ENCODE measurements around the gene ATP8B1.
"Not testable (repeated sequence)": the region's sequence is repeated elsewhere in the genome, so short reads cannot be mapped to it uniquely, and the experiment has no call there.

Gene ATP8B1

DNA sequence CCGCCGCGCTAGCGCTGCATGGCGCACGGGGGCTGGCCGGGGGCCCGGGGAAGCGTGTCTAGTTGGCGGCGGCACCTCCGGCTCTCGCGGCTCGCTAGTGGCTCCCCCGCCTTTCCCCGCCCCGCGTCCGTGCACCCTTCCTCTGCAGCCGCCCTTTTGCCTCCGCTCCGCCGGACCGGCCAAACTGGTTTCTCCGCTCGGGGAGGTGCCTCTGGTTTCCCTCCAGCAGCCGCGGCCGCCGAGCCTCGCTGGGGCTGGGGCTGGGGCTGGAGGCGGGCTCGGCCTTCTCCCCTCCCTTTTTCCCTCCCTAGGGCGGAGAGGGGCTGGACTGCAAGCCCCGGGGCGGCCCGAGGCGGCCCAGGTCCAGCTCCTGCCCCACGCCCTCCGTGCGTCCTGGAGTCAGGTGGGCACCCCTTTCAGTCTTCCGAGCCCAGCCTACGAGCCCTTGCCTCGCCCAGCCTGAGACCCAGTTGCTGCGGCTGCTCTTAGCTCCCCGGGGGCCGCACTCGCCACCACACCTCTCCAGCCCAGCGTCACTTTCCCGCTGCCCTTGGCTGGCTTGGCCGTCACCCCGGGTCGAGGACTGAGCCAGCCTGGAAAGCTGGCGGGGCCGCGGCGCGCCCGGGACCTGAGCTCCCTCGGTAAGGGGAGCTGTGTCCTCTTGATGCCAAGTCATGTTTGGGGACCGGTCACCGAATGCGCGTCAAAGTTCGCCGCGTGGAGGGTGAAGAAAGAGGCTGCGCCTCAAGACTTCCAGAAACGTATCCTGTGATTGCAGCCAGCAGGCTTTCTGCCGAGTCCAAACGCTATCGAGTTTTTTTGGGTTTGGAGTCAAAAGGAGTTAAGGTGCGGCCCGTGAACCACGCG is at the start of gene ATP8B1:
Gene ATP8B1, minus strand, starts transcription at position 213 of the 867 bp plus-strand sequence. CDS start 71,508 bp downstream, outside the sequence.
- DNase-seq (ENCODE audit: low read depth in 2 of 2): no peak

DNA sequence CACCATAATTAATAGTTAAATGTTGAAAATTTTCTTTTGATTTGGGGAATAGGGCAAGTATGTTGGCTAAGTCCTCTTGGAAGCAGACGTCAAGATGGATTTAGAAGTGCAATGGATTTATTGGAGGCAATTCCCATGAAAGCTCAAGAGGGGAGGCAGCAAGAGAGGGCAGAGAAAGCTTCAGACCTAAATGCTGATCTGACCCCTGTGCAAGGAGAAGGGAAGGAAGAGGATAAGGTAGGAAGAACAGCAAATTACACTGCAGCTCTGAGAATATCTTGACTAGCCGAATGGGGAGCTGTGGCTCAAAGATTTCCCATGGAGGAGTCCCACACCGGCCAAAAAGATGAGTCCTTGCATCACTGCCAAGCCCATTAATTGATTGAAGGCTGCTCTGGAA is 46.9 kb upstream of the ATP8B1 start:
- no peak for DNase-seq (ENCODE audit: low read depth in 2 of 2)

DNA sequence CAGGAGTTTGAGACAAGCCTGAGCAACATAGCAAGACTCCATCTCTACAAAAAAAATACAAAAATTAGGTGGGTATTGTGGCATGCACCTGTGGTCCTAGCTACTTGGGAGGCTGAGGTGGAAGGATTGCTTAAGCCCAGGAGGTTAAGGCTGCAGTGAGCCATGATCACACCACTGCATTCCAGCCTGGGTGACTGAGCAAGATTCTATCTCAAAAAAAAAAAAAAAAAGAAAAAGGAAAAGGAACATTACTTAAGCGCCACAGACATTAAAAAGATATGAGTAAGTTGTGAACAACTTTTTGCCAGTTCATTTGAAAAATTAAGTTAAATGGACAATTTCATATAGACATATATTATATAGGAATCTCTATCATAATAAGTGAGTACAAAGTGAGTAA is 45.3 kb upstream of the ATP8B1 start:
- DNase-seq (ENCODE audit: low read depth in 2 of 2): not testable (repeated sequence)

DNA sequence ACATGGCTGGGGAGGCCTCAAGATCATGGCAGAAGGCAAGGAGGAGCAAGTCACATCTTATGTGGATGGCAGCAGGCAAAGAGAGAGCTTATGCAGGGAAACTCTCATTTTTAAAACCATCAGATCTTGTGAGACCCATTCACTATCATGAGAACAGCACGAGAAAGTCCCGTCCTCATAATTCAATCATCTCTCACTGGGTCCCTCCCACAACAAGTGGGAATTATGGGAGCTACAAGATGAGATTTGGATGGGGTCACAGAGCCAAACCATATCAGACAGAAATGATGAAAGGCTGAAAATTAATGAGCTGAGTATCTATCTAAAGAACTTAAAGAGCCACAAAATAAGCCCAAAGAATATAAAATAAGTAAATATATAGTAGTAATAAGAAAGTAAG is 44.3 kb upstream of the ATP8B1 start:
- not testable (repeated sequence) for DNase-seq (ENCODE audit: low read depth in 2 of 2)

DNA sequence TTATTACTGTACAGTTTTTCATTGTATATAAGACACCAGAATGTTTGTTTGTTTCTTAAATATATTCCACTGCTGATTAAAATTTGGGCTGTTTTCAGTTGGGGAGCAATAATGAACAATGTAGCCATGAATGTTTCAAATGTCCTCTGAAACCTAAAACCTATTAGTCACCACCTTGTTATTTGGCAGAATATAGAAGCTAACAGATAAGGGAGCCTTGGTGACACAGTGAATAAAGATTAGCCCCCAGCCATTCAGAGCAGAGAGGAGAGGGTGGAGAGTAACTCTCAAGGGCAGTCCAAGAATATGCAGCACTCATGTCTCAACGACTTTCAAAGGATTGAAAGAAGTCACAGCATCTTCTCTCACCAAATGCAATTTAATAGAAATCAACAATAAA is 43.1 kb upstream of the ATP8B1 start:
- DNase-seq (ENCODE audit: low read depth in 2 of 2): no peak

DNA sequence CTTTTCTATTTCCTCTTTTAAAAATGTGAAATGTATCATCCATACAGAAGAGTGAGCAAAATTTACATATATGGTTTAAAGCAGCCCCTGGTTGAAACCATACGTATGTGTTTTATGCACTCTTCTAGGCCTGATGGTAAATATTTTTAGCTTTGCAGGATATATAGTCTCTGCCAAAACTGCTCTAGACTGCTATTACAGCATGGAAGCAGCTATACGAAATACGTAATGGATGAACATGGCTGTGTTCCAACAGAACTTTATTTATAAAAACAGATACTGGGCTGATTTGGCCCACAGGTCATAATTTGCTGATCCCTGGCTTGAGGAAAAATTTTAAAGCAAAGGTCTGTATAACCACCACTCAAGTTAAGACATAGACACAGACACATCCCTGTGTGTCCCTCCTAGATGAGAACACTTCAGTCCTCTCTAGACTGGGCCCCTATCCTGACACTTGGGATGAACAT is 42.5 kb upstream of the ATP8B1 start:
- no peak for DNase-seq (ENCODE audit: low read depth in 2 of 2)

DNA sequence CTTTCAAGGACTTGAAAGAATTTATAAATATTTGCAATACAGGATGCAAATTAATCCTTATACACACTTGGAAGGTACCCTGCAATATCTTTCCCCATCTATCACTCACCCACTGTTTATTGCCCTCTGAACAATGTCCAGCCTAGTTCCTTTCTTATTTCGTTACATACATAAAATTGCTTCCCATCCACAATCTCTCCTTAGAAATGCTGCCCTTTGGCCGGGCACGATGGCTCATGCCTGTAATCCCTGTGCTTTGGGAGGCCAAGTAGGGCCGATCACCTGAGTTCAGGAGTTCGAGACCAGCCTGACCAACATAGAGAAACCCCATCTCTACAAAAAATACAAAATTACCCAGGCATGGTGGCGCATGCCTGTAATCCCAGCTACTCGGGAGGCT is 41.2 kb upstream of the ATP8B1 start:
- DNase-seq (ENCODE audit: low read depth in 2 of 2): no peak

DNA sequence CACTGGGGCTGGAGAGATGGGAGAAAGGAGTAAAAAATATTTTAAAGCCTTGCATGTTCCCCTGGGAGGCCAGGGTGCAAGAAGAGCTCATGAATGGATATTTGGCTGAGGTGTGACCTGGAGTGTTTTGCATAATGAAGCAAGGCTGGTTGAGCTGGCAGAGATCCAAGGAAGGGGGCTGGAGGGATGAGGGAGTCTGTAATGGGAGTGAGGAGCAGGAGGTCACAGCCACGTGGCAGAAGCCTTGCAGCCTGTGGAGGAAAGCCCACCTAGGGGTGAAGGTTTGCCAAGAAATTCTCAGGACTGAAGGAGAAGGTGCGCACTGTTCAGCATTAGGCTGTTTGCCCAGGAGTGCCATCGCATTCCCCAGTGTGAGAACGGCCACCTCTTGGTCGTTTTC is 40.3 kb upstream of the ATP8B1 start:
- DNase-seq (ENCODE audit: low read depth in 2 of 2): no peak

DNA sequence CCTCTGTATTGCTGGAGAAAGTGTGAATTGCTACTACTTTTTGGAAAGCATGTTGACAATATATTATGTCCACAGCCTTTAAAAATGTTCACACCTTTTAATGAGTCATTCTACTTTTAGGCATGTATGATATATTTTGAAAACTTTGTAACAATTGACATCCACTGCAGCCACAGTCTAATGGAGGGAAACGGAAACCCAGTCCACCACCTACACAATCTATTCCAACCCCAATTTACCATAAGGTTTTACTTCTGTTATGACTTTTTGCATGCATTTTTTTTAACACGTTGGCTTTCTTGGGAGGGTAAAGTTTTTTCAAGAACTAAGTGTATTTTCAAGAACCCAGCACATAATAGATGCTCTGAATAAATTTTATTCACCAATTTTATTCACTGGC is 38.5 kb upstream of the ATP8B1 start:
- DNase-seq (ENCODE audit: low read depth in 2 of 2): no peak

DNA sequence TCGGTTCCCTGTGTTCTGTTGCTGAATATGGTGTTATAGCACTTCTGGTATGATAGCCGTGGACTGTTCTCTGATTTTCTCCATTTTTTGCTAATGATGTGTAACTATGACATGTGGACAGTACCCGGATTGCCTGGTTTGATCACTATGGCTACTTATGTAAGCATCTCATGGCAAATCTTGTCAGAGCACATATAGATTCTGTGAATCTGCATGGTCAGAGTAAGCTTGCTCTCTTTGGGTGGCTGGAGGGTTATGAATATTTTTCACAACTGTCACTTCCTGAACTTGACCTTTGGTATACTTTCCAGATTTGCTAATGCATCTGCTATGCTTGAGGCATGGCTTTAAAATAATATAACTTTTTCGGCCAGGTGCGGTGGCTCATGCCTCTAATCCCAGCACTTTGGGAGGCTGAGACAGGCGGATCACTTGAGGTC is 36.8 kb upstream of the ATP8B1 start:
- no peak for DNase-seq (ENCODE audit: low read depth in 2 of 2)

DNA sequence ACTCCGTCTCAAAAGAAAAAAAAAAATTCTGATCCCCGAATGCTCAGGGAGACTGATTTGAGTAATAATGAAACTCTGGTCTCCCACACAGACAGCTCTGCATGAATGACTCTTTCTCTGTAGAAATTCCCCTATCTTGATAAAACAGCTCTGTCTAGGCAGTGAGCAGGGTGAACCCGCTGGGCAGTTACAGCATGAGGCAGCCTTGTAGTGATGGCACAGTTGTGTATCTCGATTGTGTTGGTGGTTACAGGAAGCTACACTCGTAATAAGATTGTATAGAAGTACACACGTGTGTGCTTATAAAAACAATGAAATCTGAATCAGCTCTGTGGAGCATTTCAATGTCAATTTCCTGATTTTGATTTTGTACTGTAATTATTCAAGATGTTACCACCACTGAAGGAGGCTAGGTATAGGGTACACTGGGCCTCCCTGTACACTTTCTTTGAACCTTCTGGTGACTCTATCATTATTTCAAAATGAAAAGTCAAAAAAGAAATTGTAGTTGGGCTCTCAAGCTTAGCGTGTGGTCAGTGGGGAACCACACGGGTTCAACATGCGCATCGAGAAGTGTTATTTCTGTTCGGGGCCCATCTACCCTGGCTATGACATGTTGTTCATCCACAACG is 34.9 kb upstream of the ATP8B1 start:
- no peak for DNase-seq (ENCODE audit: low read depth in 2 of 2)

DNA sequence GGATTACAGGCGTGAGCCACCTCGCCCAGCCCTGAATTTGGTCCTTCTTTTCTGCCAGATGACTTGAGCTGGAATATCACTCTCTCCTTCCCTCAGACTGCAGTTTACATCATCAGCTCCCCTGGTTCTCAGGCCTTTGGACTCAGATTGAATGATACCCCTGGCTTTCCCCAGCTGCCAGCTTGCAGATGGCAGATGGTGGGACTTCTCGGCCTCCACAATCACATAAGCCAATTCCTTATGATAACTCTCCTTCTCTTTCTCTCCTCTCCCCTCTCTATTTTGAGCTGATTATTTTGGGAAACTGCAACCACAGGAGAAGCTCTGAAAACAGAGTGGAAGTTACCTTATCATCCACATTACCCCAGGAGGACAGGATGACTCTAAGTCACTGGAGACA is 33.4 kb upstream of the ATP8B1 start:
- no peak for DNase-seq (ENCODE audit: low read depth in 2 of 2)

DNA sequence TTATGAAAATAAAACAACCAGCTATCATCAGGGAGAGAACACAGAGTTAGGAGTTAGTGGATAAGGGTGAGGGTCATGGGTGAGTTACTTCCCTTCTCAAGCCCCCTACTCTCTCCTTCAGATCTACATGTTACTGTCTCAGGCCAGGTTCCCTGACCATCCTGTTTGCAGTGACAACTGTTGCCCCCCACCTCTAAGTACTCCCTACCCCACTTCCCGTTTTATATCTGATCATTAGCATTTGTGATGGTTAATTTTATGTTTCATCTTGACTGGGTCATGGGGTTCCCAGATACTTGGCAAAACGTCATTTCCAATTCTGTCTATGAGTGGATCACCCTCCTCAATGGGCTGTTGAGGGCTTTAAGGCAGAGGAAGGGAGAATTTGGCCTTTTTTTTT is 32.8 kb upstream of the ATP8B1 start:
- DNase-seq (ENCODE audit: low read depth in 2 of 2): no peak

DNA sequence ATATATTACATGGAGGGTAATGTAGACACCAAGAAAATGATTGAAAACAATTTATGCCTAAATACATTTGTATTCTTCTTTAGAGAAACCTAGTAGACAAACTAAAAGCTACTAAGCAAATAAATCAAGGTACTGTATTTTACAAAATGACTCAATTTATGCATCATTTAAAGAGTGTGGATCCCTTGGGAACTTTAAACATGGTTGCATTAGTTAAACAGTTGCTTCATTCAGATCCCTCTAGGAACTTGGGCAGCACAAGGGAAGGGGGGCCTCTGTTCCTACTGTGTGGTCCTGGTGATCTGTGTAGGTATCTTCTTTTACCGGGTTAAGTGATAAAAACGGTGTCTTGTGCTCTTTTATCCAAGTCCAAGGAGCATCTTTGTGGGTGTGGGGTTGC is 31.5 kb upstream of the ATP8B1 start:
- no peak for DNase-seq (ENCODE audit: low read depth in 2 of 2)

DNA sequence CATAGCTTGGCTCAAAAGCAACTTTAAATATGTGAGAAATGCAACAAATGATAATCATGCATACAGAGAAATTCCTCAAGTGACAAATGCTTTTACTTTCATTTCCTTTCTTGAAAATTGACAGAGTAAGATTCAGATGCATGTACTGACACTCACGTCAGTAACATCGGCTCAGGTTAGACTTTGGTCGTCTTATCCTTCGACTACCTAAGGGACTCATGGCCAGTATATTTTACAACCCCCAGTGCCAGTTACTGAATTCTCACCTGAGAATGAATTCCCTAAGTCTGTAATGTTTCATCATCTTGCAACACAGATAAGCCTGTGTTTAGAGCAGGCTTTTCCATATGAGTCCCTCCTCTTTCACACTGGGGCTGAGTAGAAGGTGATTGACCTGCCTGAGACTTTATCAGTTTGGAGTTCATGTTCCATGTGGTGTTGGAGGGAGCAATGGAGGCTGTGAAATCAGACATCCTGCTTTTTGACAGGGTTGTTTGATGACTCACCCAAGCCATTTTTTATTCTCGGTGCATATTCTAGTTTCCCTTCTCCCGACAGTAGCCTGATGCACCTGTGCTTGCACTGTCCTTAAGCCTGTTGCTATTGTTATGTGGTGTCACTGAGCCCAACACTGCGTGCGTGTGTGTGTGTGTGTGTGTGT is 30.5 kb upstream of the ATP8B1 start:
- DNase-seq (ENCODE audit: low read depth in 2 of 2): no peak

DNA sequence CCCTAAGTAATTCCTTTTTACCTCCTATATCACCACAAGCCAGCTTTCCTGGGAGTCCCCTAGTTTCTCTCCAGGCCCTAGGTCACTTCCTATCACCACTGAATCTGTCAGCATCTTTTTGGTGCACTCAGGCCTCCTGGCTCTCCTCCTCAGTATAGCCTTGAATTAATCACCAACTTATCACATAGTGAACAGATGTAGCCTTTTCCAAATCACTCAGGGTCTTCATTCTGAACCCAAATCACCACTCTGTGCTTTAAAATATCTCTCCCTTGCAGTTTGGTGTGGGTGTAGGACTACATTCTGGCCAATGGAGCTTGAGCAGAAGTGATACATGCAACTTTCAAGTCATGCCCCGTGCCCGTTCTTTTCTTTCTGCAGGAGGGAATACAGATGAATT is 29.6 kb upstream of the ATP8B1 start:
- DNase-seq (ENCODE audit: low read depth in 2 of 2): no peak

DNA sequence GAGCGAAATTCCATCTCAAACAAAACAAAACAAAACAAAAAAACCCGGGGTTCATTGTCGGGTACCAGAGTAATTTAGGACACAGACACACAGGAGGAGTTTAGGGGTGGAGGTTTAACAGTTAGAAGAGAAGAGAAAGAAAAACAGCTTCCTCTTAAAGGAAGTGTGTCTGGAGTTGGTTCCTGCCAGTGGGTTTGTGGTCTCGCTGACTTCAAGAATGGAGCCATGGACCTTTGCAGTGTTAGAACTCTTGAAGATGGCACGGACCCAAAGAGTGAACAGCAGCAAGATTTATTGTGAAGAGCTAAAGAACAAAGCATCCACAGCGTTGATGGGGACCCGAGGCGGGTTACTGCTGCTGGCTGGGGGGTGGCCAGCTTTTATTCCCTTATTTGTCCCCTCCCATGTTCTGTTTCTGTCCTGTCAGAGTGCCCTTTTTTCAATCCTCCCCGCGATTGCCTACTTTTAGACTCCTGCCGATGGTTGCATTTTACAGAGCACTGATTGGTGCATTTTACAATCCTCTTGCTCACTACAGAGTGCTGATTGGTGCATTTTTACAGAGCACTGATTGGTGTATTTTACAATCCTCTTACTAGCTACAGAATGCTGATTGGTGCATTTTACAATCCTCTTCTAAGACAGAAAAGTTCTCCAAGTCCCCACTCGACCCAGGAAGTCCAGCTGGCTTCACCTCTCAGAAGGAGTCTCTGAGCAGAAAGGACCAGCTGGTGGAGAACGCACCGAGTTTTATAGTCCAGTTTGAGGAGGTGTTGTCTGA is 28.7 kb upstream of the ATP8B1 start:
- no peak for DNase-seq (ENCODE audit: low read depth in 2 of 2)

DNA sequence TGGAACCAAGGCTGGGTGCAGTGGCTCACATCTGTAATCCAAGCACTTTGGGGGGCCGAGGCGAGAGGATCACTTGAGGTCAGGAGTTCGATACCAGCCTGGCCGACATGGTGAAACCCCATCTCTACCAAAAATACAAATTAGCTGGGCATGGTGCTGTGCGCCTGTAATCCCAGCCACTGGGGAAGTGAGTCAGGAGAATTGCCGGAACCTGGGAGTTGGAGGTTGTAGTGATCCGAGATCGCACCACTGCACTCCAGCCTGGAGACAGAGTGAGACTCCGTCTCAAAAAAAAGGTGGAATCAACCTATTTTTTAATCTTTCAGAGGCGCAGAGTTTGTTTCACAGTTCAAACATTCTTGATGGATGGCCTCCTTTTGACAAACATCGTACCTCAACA is 24.5 kb upstream of the ATP8B1 start:
- no peak for DNase-seq (ENCODE audit: low read depth in 2 of 2)

DNA sequence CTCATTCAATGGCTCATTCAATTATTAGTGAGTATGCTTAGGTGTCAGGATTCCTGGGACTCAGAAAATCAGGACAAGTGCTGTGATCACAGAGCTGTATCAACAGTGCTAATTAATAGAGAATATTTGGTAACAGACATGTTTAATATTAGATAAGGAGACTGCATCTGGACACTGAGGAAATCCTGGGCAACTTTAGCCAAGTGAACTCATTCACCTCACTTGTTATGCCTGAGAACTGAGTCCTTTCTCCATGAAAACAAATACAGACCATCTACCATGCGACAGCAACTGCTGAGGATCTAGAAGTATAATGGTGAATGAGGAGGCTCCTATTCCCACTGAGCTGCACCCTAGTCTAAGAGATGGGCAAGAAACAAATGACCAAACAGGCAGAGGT is 23.1 kb upstream of the ATP8B1 start:
- DNase-seq (ENCODE audit: low read depth in 2 of 2): no peak

DNA sequence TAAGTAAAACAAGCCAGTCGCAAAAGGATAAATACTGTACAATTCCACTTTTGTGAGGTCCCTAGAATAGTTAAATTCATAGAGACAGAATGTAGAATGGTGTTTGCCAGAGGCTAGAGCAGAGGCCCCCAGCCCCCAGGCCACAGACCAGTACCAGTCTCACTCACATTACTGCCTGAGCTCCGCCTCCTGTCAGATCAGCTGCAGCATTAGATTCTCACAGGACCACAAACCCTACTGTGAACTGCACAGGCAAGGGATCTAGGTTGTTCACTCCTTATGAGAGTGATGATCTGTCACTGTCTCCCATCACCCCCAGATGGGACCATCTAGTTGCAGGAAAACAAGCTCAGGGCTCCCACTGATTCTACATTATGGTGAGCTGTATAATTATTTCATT is 17.5 kb upstream of the ATP8B1 start:
- DNase-seq (ENCODE audit: low read depth in 2 of 2): not testable (repeated sequence)

DNA sequence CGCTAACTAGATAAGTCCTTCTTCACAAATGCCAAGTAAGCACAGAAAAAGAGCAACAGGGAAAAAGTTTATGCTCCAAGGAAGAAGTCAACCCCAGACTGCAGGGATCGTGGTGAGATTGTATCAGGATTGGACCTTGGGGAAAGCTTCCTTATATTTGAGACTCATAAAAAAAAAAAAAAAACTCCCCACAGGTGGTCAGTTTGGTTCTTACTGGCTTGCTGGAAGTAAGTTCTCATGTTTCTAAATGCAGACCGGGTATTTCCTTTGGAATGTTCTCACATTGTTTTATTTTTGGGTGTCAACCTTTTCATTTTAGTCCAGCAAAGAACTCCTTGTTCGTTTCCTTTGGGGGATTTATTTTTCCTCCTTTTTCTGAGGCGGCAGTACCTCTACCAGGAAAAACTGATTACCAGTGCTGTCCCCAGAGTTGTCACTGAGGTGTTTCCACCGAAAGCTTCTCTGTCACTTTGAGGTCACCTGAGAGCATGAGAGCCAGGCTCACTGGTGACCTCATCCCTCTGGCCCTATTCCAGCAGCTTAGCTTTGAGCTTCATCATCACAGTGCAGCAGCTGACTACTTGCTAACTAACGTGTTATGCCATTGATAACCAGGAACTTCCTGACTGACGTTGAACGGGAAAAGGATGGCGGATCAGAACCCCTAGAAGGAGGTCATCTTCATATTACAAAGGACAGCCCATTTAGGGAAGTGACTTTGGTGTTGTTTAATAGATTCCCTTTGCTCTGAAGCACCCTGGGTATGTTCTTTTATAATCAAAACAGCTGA is 16.8 kb upstream of the ATP8B1 start:
- no peak for DNase-seq (ENCODE audit: low read depth in 2 of 2)

Measured in stimulated activated CD8-positive, alpha-beta memory T cell treated with anti-CD3 and anti-CD28 coated beads, Interleukin-2, amount 100 ng/mL, for 1 hour (primary cell).